Activated CD4-positive, alpha-beta T cell treated with anti-CD3 and anti-CD28 coated beads, Interleukin-2, amount 10 ng/mL, durations not matched to agents 7 days and 5 days (primary cell): ENCODE results near the gene LCE2C. TPM values are rescaled to one million over a fixed set of nuclear protein-coding genes. Genes with fewer than 3 reads are reported as not detected.
"Not testable (repeated sequence)": the region's sequence is repeated elsewhere in the genome, so short reads cannot be mapped to it uniquely, and the experiment has no call there.

Experiments
- CTCF ChIA-PET: fragments of 350-600 bp; sonication (Branson Sonifier 250); formaldehyde crosslinking; loops from one replicate; lab custom pipeline; 2021; ENCODE audit warnings: antibody characterized with exemption; lab: Charles Lee
- POLR2A ChIA-PET: fragments of 350-600 bp; sonication (Branson Sonifier 250); formaldehyde crosslinking; loops from one replicate; lab custom pipeline; 2021; ENCODE audit warnings: antibody characterized with exemption; lab: Charles Lee
- DNase-seq: peaks from one replicate; pipeline ENCODE4 v3.0.0-alpha.2; 2020
- H3K27ac Mint-ChIP-seq: one replicate; pipeline ENCODE4 v1.8.0; 2021; ENCODE audit warnings: mild to moderate bottlenecking, moderate library complexity, mixed read lengths
- H3K27me3 Mint-ChIP-seq: one replicate; pipeline ENCODE4 v1.8.0; 2021; ENCODE audit warnings: mixed read lengths
- H3K36me3 Mint-ChIP-seq: one replicate; pipeline ENCODE4 v1.8.0; 2021; ENCODE audit warnings: low read depth, mixed read lengths
- H3K4me1 Mint-ChIP-seq: one replicate; pipeline ENCODE4 v1.8.0; 2021; ENCODE audit warnings: mixed read lengths
- H3K4me3 Mint-ChIP-seq: one replicate; pipeline ENCODE4 v1.8.0; 2021; ENCODE audit warnings: mild to moderate bottlenecking, moderate library complexity, mixed read lengths
- H3K9me3 Mint-ChIP-seq: one replicate; pipeline ENCODE4 v1.8.0; 2021; ENCODE audit warnings: mixed read lengths
- total RNA-seq, 2 experiments: library from RNA; stranded (reverse); gene quantifications; one replicate each; pipeline ENCODE4 v1.2.3, GENCODE V29; 2021

LCE2C gene
- total RNA-seq, 2 experiments from 2014 or later, result not detected

- ChIA-PET POLR2A (no interaction called here), CTCF (no interaction called here)
- no peak overlapping the region for H3K27ac Mint-ChIP-seq
- no peak overlapping the region for H3K4me3 Mint-ChIP-seq
- H3K36me3 Mint-ChIP-seq, result no peaks in the 10 kb centered on the region
- H3K27me3 Mint-ChIP-seq, result peaks cover 9% of the 10 kb centered on the region
- no peak for DNase-seq
- H3K9me3 Mint-ChIP-seq, result no peaks in the 10 kb centered on the region
- no peaks in the 10 kb centered on the region for H3K4me1 Mint-ChIP-seq
Measured at GRCh38 chr1:152673016-152673415, 2.1 kb upstream of the LCE2C start.

GRCh38 chr1:152679459-152679858, 4.4 kb downstream of the LCE2C start:
- Mint-ChIP-seq H3K4me1 (no peaks in the 10 kb centered on the region), H3K9me3 (no peaks in the 10 kb centered on the region), H3K36me3 (no peaks in the 10 kb centered on the region), H3K4me3 (no peak overlapping the region), H3K27ac (no peak overlapping the region), H3K27me3 (peaks cover 16% of the 10 kb centered on the region)
- CTCF ChIA-PET, result no interaction called here
- POLR2A ChIA-PET, result no interaction called here
- DNase-seq, result no peak

- Mint-ChIP-seq H3K27ac (no peak overlapping the region), H3K9me3 (no peaks in the 10 kb centered on the region), H3K4me1 (no peaks in the 10 kb centered on the region), H3K36me3 (no peaks in the 10 kb centered on the region), H3K27me3 (peaks cover 19% of the 10 kb centered on the region), H3K4me3 (no peak overlapping the region)
- no peak for DNase-seq
- CTCF ChIA-PET, result no interaction called here
- POLR2A ChIA-PET, result no interaction called here
Measured at GRCh38 chr1:152681616-152682015, 6.5 kb downstream of the LCE2C start.

- H3K4me3 Mint-ChIP-seq, result no peak overlapping the region
- ChIA-PET POLR2A (no interaction called here), CTCF (no interaction called here)
- DNase-seq, result no peak
- H3K4me1 Mint-ChIP-seq, result no peaks in the 10 kb centered on the region
- H3K9me3 Mint-ChIP-seq, result no peaks in the 10 kb centered on the region
- H3K27me3 Mint-ChIP-seq, result peaks cover 13% of the 10 kb centered on the region
- no peak overlapping the region for H3K27ac Mint-ChIP-seq
- H3K36me3 Mint-ChIP-seq, result no peaks in the 10 kb centered on the region
Measured at GRCh38 chr1:152683846-152684245, 8.8 kb downstream of the LCE2C start.

- POLR2A ChIA-PET, H3K9me3 Mint-ChIP-seq, DNase-seq, H3K4me3 Mint-ChIP-seq, H3K27me3 Mint-ChIP-seq, H3K36me3 Mint-ChIP-seq, H3K4me1 Mint-ChIP-seq, CTCF ChIA-PET, H3K27ac Mint-ChIP-seq: not testable (repeated sequence)
Measured at GRCh38 chr1:152685823-152686222, 10.7 kb downstream of the LCE2C start, which contains the start of gene LCE2B. Gene LCE2B, plus strand, starts transcription at chr1:152686123. Its CDS starts 721 bp downstream, at chr1:152686844.

- CTCF ChIA-PET, result no interaction called here
- Mint-ChIP-seq H3K27ac (no peak within 1 kb of the TSS), H3K4me1 (no peaks in the 10 kb centered on the region), H3K4me3 (no peak within 1 kb of the TSS), H3K36me3 (no peaks in the 10 kb centered on the region), H3K9me3 (peaks cover 2% of the 10 kb centered on the region), H3K27me3 (peaks cover 14% of the 10 kb centered on the region)
- no peak for DNase-seq
- POLR2A ChIA-PET, result no interaction called here
Measured at GRCh38 chr1:152697701-152698600, 22.9 kb downstream of the LCE2C start, which contains the start of gene LCE2A. Gene LCE2A, plus strand, starts transcription at chr1:152698345. Its CDS starts 557 bp downstream, at chr1:152698902.

- DNase-seq, result no peak
- H3K36me3 Mint-ChIP-seq, result no peaks in the 10 kb centered on the region
- no peak overlapping the region for H3K4me3 Mint-ChIP-seq
- no peaks in the 10 kb centered on the region for H3K4me1 Mint-ChIP-seq
- CTCF ChIA-PET, result no interaction called here
- POLR2A ChIA-PET, result no interaction called here
- no peak overlapping the region for H3K27ac Mint-ChIP-seq
- no peaks in the 10 kb centered on the region for H3K9me3 Mint-ChIP-seq
- H3K27me3 Mint-ChIP-seq, result peaks cover 15% of the 10 kb centered on the region
Measured at GRCh38 chr1:152699746-152700145, 24.7 kb downstream of the LCE2C start.

GRCh38 chr1:152707860-152708259, 32.8 kb downstream of the LCE2C start, which contains the start of gene LCE4A:
Gene LCE4A, plus strand, starts transcription at chr1:152708160. Its CDS starts 916 bp downstream, at chr1:152709076.
- CTCF ChIA-PET, result no interaction called here
- peaks cover 13% of the 10 kb centered on the region for H3K27me3 Mint-ChIP-seq
- H3K4me1 Mint-ChIP-seq, result no peaks in the 10 kb centered on the region
- H3K4me3 Mint-ChIP-seq, result no peak within 1 kb of the TSS
- no peaks in the 10 kb centered on the region for H3K36me3 Mint-ChIP-seq
- POLR2A ChIA-PET, result no interaction called here
- H3K9me3 Mint-ChIP-seq, result no peaks in the 10 kb centered on the region
- no peak for DNase-seq
- no peak within 1 kb of the TSS for H3K27ac Mint-ChIP-seq

- peaks cover 5% of the 10 kb centered on the region for H3K27me3 Mint-ChIP-seq
- H3K4me1 Mint-ChIP-seq, result no peaks in the 10 kb centered on the region
- no peak overlapping the region for H3K4me3 Mint-ChIP-seq
- H3K27ac Mint-ChIP-seq, result no peak overlapping the region
- CTCF ChIA-PET, result no interaction called here
- H3K9me3 Mint-ChIP-seq, result no peaks in the 10 kb centered on the region
- H3K36me3 Mint-ChIP-seq, result no peaks in the 10 kb centered on the region
- POLR2A ChIA-PET, result no interaction called here
- DNase-seq, result no peak
Measured at GRCh38 chr1:152718238-152718637, 43.2 kb downstream of the LCE2C start.

GRCh38 chr1:152725261-152725660, 50.2 kb downstream of the LCE2C start:
- Mint-ChIP-seq H3K9me3 (no peaks in the 10 kb centered on the region), H3K4me1 (no peaks in the 10 kb centered on the region), H3K27ac (no peak overlapping the region), H3K4me3 (no peak overlapping the region), H3K36me3 (no peaks in the 10 kb centered on the region), H3K27me3 (peaks cover 3% of the 10 kb centered on the region)
- ChIA-PET POLR2A (no interaction called here), CTCF (no interaction called here)
- DNase-seq, result no peak

Other genes starting within 250 kb of the LCE2C start
- gene LCE5A, start 164.5 kb upstream of the LCE2C start, total RNA-seq, result not detected
- not detected for gene CRCT1, start 160.8 kb upstream of the LCE2C start, total RNA-seq
- gene LCE3E, start 108.5 kb upstream of the LCE2C start, total RNA-seq, result not detected
- not detected for gene LCE3D, start 94.8 kb upstream of the LCE2C start, total RNA-seq
- not detected for gene LCE3C, start 75.0 kb upstream of the LCE2C start, total RNA-seq
- not detected for gene LCE3B, start 61.5 kb upstream of the LCE2C start, total RNA-seq
- gene LCE3A, start 52.2 kb upstream of the LCE2C start, total RNA-seq, result not detected
- not detected for gene LCE2D, start 11.9 kb upstream of the LCE2C start, total RNA-seq
- gene LCE2B, start 10.8 kb downstream of the LCE2C start, total RNA-seq, result not detected
- gene LCE2A, start 23.1 kb downstream of the LCE2C start, total RNA-seq, result not detected
- not detected for gene LCE4A, start 32.9 kb downstream of the LCE2C start, total RNA-seq
- not detected for gene KPRP, start 82.7 kb downstream of the LCE2C start, total RNA-seq
- not detected for gene LCE1F, start 99.9 kb downstream of the LCE2C start, total RNA-seq
- gene LCE1E, start 111.0 kb downstream of the LCE2C start, total RNA-seq, result not detected
- not detected for gene LCE1D, start 121.4 kb downstream of the LCE2C start, total RNA-seq
- gene LCE1C, start 131.4 kb downstream of the LCE2C start, total RNA-seq, result not detected
- not detected for gene LCE1B, start 136.7 kb downstream of the LCE2C start, total RNA-seq
- not detected for gene LCE1A, start 152.2 kb downstream of the LCE2C start, total RNA-seq
- gene LCE6A, start 167.6 kb downstream of the LCE2C start, total RNA-seq, result not detected
- gene LCE7A, start 184.7 kb downstream of the LCE2C start, total RNA-seq, result not detected
- not detected for gene SMCP, start 203.0 kb downstream of the LCE2C start, total RNA-seq
- gene IVL, start 233.3 kb downstream of the LCE2C start, total RNA-seq, result not detected